ENCODE measurements around the gene IGFL4.
"Not testable (repeated sequence)": the region's sequence is repeated elsewhere in the genome, so short reads cannot be mapped to it uniquely, and the experiment has no call there.

IGFL4 gene

DNA sequence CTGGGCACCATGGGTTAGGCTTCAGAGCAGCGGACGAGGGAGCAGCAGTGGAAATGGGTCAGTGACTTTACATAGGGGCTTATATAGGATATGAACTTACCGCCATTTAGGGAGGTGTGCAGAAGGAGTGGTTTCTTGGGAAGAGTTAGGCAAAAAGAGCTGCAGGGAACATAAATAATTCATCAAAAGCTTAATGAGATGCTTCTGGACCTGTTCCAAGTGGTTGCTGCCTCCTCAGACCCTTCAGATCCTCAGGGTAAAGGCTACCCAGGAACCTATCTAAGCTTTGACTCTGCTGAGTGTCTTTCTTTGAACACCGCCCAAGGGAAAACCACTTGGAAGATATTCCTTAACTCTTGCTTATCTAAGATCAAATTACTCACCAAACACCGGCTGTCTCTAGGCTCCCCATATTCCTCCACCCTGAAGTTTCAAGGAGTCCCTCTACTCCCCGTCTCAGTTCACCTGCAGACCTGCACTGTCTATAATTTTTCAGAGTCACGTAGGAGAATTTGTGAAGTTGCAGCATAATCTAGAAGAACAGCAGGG, at the start of gene IGFL4:
Gene IGFL4, minus strand, starts transcription at position 51 of the 549 bp plus-strand sequence. Its CDS starts 40 bp downstream, at position 11.
- no peak for DNase-seq

GRCh38 chr19:46090444-46090843, 49.6 kb upstream of the IGFL4 start:
- no peak for DNase-seq

- DNase-seq, result no peak
Observed at GRCh38 chr19:46089432-46089831, 48.6 kb upstream of the IGFL4 start.

GRCh38 chr19:46088101-46088500, 47.3 kb upstream of the IGFL4 start:
- DNase-seq, result no peak

GRCh38 chr19:46085888-46086287, 45.1 kb upstream of the IGFL4 start:
- no peak for DNase-seq

DNA sequence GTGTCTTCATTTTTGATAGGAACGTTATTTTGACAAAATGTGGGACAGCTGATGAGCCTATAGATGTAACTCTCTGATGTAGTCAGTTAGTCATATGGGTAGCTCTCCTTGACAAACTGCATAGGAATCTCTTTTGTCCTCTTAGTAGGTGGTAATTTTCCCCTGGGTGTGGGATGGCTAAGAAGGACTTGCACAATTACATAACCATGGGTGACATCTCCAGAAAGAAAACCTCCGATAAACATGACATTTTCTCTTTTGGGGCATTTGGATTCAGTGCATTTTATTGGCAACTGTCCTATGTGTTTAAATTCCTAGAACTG, 41.9 kb upstream of the IGFL4 start:
- no peak for DNase-seq

- DNase-seq, result peak; percentile 19
Observed at GRCh38 chr19:46081928-46082727, 41.3 kb upstream of the IGFL4 start.

GRCh38 chr19:46080561-46080960, 39.8 kb upstream of the IGFL4 start:
- DNase-seq, result peak; percentile 36

- DNase-seq, result no peak
Observed at GRCh38 chr19:46079576-46079975, 38.8 kb upstream of the IGFL4 start.

- DNase-seq, result not testable (repeated sequence)
Observed at GRCh38 chr19:46078573-46079332, 38.0 kb upstream of the IGFL4 start.

- DNase-seq, result no peak
Observed at GRCh38 chr19:46077815-46078167, 37.0 kb upstream of the IGFL4 start.

DNA sequence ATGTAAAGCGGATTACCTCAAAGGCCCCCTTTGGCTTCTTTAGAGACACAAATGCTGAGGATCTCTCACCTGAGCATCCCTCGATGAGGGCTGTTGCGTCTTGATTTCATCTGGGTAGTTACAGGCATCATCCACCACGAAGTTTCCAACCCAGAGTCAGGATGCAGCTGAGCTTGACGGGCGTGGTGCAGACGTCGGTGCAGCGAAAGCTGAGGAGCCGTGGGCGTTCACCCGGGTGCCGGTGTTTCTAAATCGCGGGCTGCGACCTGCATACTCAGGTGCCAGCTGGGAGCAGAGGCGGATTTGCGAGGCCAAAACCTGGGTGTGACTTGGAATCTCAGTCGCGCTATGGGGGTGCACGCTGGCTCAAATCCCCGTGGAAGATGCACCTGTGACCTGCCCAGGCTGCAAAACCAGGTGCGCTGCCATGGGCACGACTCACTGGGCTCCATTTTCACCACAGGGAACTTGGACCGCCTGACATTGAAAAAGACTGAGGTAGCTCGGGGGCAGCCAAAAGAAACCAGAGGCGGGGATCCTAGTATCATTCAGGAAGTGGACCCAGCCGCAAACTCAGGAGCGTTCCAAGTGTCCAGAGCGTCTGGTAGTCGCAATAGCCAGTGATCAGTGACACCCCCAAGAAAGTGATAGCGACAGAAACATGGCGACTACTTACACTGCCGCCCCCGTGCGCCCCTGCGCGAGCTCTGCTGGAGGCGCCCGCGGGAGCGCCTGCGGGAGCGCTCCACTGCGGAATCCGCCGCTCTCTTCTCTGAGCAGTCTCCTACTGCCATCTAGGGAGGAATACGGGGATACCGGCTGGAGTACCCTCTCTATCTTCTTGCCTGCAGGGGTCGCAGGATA, 36.4 kb upstream of the IGFL4 start:
- peak; percentile 61 for DNase-seq

DNA sequence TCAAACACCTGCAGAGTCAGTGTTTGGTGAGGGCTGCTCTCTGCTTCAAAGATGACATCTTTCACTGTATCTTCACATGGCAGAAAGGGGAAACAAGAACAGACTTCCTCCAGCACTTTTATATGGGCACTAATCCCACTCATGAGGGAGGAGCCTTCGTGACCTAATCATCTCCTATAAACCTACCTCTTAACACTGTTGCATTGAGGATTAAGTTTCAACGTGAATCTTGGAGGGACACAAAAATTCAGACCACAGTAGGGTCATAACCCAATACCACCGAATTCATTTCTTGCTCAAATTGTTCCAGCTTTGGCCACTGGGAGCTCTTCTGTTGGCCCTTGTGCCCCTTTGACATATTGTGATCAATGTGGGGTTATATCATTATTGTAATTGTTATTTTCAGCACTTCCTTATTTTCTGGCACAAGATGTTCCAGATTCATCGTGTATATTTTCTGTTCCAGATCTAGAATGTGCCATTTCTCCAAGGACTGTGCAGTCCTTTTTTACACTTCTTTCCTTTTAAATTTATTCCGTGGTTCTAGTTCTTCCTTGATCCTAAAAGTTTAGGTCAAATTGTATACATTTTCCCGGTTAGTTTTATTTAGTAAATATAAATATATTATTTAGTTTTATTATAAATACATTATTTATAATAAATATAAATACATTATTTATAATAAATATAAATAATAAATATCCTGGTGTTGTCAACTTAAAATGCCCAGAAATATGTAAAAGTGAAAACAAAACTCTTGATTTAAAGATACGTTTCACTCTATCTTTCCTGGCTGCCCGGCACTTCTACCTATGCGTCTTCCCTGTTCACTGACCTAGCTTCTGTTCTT, 35.5 kb upstream of the IGFL4 start:
- no peak for DNase-seq

GRCh38 chr19:46073268-46073922, 32.6 kb upstream of the IGFL4 start:
- DNase-seq, result no peak

DNA sequence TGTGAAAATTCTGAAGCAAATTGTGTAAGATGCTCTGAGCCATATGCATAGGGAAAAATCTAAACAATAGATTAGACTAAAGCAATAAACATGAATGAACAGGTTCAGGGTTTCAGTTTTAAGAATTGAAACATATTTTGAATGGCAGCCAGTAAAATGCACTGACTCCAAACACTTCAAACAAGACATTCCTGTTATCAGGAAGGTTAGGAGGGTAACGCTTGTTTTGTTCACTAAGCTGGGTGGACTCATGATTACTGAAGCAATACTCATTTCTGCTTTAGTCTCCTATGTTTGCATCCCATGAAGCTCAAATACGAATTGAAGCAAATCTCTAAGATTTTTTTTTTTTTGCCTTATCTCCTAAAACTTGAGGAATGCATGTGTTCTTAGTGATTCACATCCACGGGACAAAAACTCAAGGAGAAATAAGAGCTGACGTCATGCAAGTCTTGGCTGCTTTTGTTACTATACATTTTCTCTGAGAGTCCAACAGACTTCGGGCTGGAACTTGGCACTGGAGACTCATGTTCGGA, 29.1 kb upstream of the IGFL4 start:
- no peak for DNase-seq

DNA sequence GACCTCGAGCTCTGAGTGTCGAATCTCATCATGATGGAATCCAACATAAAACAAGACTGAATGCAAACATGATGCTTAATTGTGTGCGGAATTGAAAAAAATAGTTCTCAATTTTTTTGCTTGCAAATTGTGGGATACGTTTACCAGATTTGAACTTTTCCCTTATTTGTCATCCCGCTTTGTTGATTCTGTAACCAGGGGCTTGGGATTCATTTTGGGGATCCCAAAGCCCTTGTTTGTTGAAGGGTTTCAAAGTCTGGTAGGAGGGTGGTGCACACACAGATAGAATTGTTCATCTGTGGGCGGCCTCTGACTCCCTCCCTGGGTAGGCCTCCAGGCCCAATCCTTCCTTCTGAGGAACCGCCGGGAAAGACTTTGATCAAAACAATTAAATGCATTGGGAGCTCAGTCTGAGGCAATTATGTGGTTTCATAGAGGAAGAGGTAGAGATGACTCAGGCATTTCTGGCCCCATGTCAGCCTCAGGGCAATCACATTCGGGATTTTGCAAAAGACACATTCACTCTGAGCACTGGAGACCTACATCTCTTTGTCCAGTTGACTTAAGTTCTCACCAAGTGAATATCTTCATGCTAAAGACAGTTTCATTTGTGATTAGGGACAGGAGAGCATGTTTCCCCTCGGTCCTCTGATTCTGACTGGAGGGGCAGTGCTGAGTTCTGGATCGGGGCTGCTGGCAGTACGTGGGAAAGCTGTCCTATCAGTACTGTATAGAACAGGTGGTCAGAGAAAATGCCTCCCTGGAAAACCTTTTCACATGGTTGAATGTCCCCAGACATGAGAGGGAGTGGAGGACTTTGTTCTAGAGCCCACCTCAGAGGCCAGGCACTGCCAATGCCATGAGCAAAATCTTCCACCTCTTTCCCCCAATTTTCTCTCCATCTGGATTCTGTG, 27.8 kb upstream of the IGFL4 start:
- peak; percentile 76 for DNase-seq

GRCh38 chr19:46067691-46068090, 26.9 kb upstream of the IGFL4 start:
- DNase-seq, result no peak

GRCh38 chr19:46066471-46066870, 25.7 kb upstream of the IGFL4 start:
- DNase-seq, result no peak

DNA sequence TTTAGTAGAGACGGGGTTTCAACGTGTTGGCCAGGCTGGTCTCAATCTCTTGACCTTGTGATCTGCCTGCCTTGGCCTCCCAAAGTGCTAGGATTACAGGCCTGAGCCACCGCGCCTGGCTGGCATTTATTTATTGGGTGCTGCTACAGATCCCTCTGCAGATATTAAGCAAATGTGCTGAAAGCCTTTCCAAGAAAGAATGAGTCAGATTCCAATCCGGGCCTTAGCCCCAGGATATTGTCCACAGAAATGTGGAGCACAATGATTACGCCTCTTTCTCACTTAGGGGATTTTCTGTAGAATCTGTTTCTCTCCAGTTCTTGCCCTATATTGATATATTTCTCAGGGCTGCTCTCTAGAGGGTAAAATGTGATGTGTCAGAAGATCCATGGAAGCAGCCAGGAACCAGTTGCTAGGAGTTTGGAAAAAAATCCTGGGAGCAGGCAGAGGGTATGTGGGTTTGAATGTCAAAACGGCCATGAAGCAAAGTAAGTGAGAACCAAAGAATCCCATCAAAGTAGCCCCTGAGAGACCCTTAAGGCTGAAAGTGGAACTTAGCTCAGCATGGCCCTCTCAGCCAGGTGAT, 24.8 kb upstream of the IGFL4 start:
- DNase-seq, result peak; percentile 48

- DNase-seq, result no peak
Observed at GRCh38 chr19:46063201-46063600, 22.4 kb upstream of the IGFL4 start.
